Lower leg skin (tissue), 4 donors: ENCODE results near the gene CAMSAP2. TPM values are rescaled to one million over a fixed set of nuclear protein-coding genes. Genes with fewer than 3 reads are reported as not detected.

Source experiments
- DNase-seq, 2 donors: peaks; one replicate each; pipeline ENCODE4 v3.0.0-alpha.2; 2019; ENCODE audit warnings: low spot score in 2 of 2
- H3K4me3 ChIP-seq: fragments of 200-600 bp; sonication (generic); 2 replicates; pipeline ENCODE4 v1.5.1; 2017; ENCODE audit warnings: mild to moderate bottlenecking, low read depth; ENCODE audit not compliant: poor library complexity, severe bottlenecking
- CTCF ChIP-seq, 3 donors: fragments of 450-650 bp; IDR thresholded peaks; one replicate each; pipeline ENCODE4 v1.5.1; 2016; ENCODE audit warnings: antibody characterized with exemption in 3 of 3, mild to moderate bottlenecking in 3 of 3, moderate library complexity in 2 of 3
- POLR2A ChIP-seq, 2 donors: fragments of 450-650 bp; IDR thresholded peaks; one replicate each; pipeline ENCODE4 v1.6.1; 2016 to 2017; ENCODE audit warnings: antibody characterized with exemption in 2 of 2, mild to moderate bottlenecking in 1 of 2, moderate library complexity in 1 of 2
- WGBS, 2 donors: methylation state at CpG; one replicate each; pipeline ENCODE4 v1.1.5; 2018; 5-methylcytosine and 5-hydroxymethylcytosine counted together
- intact Hi-C: fragments of 100-400 bp; cut with DNase I; formaldehyde crosslinking; loops from one replicate; pipeline ENCODE4 v1.15.0; 2023; ENCODE audit warnings: low total_unique reads
- total RNA-seq, 4 donors: library from RNA; depleted of rRNA; stranded (reverse); fragments of >200 nt; gene quantifications; one replicate each; pipeline ENCODE4 v1.1.0, GENCODE V29; 2016

The CAMSAP2 gene
- total RNA-seq, 4 donors from 2014 or later: 22.5 to 41.3 (median 36.1) TPM

GRCh38 chr1:200751717-200752116, 13.0 kb downstream of the CAMSAP2 start:
- no peak overlapping the region for H3K4me3 ChIP-seq
- no peak for DNase-seq
- no peak for TF ChIP-seq POLR2A (IDR thresholded peaks at IDR 0.05)
- no peak for TF ChIP-seq CTCF (IDR thresholded peaks at IDR 0.05)
- 87% methylated on average over 2 of the region's 2 CpGs for WGBS, 2 donors
- intact Hi-C loops: no loop called here

GRCh38 chr1:200753650-200754198, 15.0 kb downstream of the CAMSAP2 start:
- DNase-seq: no peak
- H3K4me3 ChIP-seq: no peak overlapping the region
- 88 to 89% methylated on average over 5 of the region's 5 CpGs for WGBS, 2 donors
- TF ChIP-seq POLR2A (IDR thresholded peaks at IDR 0.05) (no peak), CTCF (IDR thresholded peaks at IDR 0.05) (no peak)
- intact Hi-C loops: no loop called here

- TF ChIP-seq CTCF (IDR thresholded peaks at IDR 0.05): no peak
- TF ChIP-seq POLR2A (IDR thresholded peaks at IDR 0.05): no peak
- no peak for DNase-seq
- WGBS, 2 donors: 92 to 98% methylated on average over 3 of the region's 3 CpGs
- no peak overlapping the region for H3K4me3 ChIP-seq
- intact Hi-C loops: no loop called here
These were observed 16.8 kb downstream of the CAMSAP2 start for GRCh38 chr1:200755456-200755855.

GRCh38 chr1:200762089-200762488, 23.4 kb downstream of the CAMSAP2 start:
- intact Hi-C loops: no loop called here
- no peak for DNase-seq
- TF ChIP-seq CTCF (IDR thresholded peaks at IDR 0.05) (no peak), POLR2A (IDR thresholded peaks at IDR 0.05) (no peak)
- no peak overlapping the region for H3K4me3 ChIP-seq

GRCh38 chr1:200767321-200767720, 28.6 kb downstream of the CAMSAP2 start:
- intact Hi-C loops: no loop called here
- DNase-seq: no peak
- no peak overlapping the region for H3K4me3 ChIP-seq
- no peak for TF ChIP-seq POLR2A (IDR thresholded peaks at IDR 0.05)
- no peak for TF ChIP-seq CTCF (IDR thresholded peaks at IDR 0.05)
